K562 treated with DMSO at 1 percent for 4 hours (cell line): ENCODE measurements around the gene PGGHG. TPM values are rescaled to one million over a fixed set of nuclear protein-coding genes. Genes with fewer than 3 reads are reported as not detected.

Source experiments
- total RNA-seq: library from RNA; unstranded; fragments of 300-600 nt; gene quantifications from 2 replicates; pipeline ENCODE4 v1.2.3, GENCODE V29; 2022; ENCODE audit not compliant: insufficient read depth

PGGHG gene
- 26.9 and 46.3 TPM in 2 replicates for total RNA-seq

DNA sequence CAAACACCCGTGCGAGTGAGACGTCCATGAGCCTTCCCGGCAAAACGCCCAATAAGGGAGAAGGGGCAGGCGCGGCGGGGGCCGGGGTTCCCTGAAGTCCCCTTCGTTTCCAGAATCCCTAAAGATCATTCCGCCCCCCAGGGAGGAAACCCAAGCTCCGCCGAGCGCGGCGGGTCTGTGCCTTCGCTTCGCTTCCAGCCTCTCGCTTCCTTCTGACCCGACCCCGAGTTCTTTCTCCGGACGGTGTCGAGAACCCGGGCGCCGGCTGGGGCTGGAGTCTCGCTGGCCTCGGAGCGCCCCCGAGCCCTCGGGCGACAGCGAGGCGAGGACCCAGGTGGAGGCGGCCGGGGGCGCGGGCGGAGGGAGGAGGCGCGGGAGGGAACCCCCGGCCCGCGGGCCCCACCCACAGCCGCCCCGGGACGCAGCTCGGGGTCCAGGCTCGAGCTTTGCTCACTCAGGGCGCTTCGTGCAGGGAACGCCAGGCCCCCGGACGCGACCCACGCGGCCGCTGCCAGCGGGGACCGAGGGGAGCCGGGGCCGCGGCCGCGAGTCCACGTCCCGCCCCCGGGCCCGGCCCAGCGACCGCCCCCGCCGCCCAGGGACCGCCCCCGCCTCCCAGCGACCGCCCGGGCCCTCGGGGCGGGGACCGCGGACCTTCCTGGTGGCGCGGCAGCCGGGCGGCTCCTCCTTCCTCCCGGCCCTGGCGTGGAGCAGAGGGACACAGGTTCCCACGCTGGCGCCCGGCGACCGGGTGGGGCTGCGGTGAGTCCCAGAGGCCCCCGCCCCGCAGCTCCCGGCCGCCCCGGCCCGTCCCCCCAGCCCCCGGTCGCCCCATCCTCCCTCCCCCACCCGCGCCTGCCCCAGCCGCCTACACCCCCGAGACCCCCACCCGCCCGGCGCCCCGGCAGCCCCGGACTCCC lies at the start of gene PGGHG:
Gene PGGHG, plus strand, starts transcription at position 649 of the 920 bp plus-strand sequence. CDS start 691 bp downstream, outside the sequence.

GRCh38 chr11:278001-278951 lies 10.7 kb upstream of the PGGHG start, which contains the start of gene NLRP6:
NLRP6 (plus strand) TSS chr11:278407; CDS start chr11:278570, 163 bp downstream.

GRCh38 chr11:299081-299891 lies 10.4 kb downstream of the PGGHG start, which contains the start of gene IFITM5:
IFITM5 (minus strand) TSS chr11:299526; CDS start chr11:299490, 36 bp downstream.

GRCh38 chr11:307766-308708 lies 19.1 kb downstream of the PGGHG start, which contains the start of gene IFITM2:
IFITM2 (plus strand) TSS chr11:307816; CDS start chr11:308193, 377 bp downstream.

DNA sequence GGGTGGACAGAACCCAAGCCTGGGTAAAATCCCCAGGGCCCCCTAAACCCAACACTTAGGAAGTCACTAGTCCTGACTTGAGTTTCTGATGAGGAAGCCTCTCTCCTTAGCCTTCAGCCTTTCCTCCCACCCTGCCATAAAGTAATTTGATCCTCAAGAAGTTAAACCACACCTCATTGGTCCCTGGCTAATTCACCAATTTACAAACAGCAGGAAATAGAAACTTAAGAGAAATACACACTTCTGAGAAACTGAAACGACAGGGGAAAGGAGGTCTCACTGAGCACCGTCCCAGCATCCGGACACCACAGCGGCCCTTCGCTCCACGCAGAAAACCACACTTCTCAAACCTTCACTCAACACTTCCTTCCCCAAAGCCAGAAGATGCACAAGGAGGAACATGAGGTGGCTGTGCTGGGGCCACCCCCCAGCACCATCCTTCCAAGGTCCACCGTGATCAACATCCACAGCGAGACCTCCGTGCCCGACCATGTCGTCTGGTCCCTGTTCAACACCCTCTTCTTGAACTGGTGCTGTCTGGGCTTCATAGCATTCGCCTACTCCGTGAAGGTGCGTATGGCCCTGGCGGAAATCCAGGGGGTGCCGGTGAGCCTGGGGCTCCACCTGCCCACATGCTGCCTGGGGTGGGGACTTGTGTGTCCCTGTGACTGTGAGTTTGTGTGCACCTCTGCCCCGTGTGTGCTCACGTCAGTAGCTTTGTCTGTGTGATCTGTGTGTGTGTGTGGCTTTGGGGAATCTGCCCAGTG lies 25.0 kb downstream of the PGGHG start, which contains the start of gene IFITM1:
Gene IFITM1, plus strand, starts transcription at position 254 of the 767 bp plus-strand sequence. Its CDS starts 131 bp downstream, at position 385.

Other genes with a start within 250 kb of the PGGHG start
- gene SCGB1C1, start 96.0 kb upstream of the PGGHG start, total RNA-seq: not detected in 2 replicates
- gene BET1L, start 81.7 kb upstream of the PGGHG start, total RNA-seq: 36.8 and 39.4 TPM in 2 replicates
- 78.6 and 93.4 TPM in 2 replicates for gene RIC8A, start 81.4 kb upstream of the PGGHG start, total RNA-seq
- gene SIRT3, start 52.8 kb upstream of the PGGHG start, total RNA-seq: 20.7 and 22.5 TPM in 2 replicates
- gene PSMD13, start 52.1 kb upstream of the PGGHG start, total RNA-seq: 164 and 182 TPM in 2 replicates
- 1.8 and 1.9 TPM in 2 replicates for gene NLRP6, start 10.7 kb upstream of the PGGHG start, total RNA-seq
- gene IFITM5, start 10.4 kb downstream of the PGGHG start, total RNA-seq: not detected in 2 replicates
- 549 and 600 TPM in 2 replicates for gene IFITM2, start 18.7 kb downstream of the PGGHG start, total RNA-seq
- gene IFITM1, start 24.9 kb downstream of the PGGHG start, total RNA-seq: 779 and 784 TPM in 2 replicates
- 284 and 320 TPM in 2 replicates for gene IFITM3, start 31.7 kb downstream of the PGGHG start, total RNA-seq
- 16.5 and 25.5 TPM in 2 replicates for gene B4GALNT4, start 80.4 kb downstream of the PGGHG start, total RNA-seq
- gene PKP3, start 105.1 kb downstream of the PGGHG start, total RNA-seq: 59.2 and 64.0 TPM in 2 replicates
- gene SIGIRR, start 125.9 kb downstream of the PGGHG start, total RNA-seq: 136 and 148 TPM in 2 replicates
- 9.7 and 16.7 TPM in 2 replicates for gene ANO9, start 152.9 kb downstream of the PGGHG start, total RNA-seq
- 45.6 and 53.9 TPM in 2 replicates for gene PTDSS2, start 161.2 kb downstream of the PGGHG start, total RNA-seq
- 227 and 244 TPM in 2 replicates for gene RNH1, start 218.1 kb downstream of the PGGHG start, total RNA-seq
- gene HRAS, start 246.4 kb downstream of the PGGHG start, total RNA-seq: 34.8 and 44.7 TPM in 2 replicates
- 2.4 and 3.2 TPM in 2 replicates for gene LRRC56, start 248.4 kb downstream of the PGGHG start, total RNA-seq